HepG2 (cell line): ENCODE measurements around the gene TNFRSF9. TPM values are rescaled to one million over a fixed set of nuclear protein-coding genes. Genes with fewer than 3 reads are reported as not detected.

Source experiments
- ATAC-seq: fragments of 200-7000 bp; cut with Tn5 transposase; 3 replicates; pipeline ENCODE4 v1.9.1; 2020; ENCODE audit warnings: mild to moderate bottlenecking, moderate library complexity
- BruUV-seq: library from RNA; stranded (reverse); fragments of 400-500 nt; replicated peaks from 2 replicates; lab custom pipeline; 2021; lab: Mats Ljungman, UMichigan
- CTCF ChIA-PET: fragments of 300-600 bp; formaldehyde crosslinking; extraction: SDS; loops from one replicate; lab custom pipeline; 2021; ENCODE audit warnings: low total read pairs, inconsistent platforms, low intra/inter-chr PET ratio; lab: Yijun Ruan, JAX
- POLR2A ChIA-PET: fragments of 350-600 bp; sonication (Branson Sonifier 250); formaldehyde crosslinking; loops from one replicate; lab custom pipeline; 2020; ENCODE audit warnings: antibody characterized with exemption, inconsistent platforms; lab: Yijun Ruan, JAX
- DNase-seq: peaks from one replicate; pipeline ENCODE4 v3.0.0-alpha.2; 2015; ENCODE audit warnings: low spot score
- FAIRE-seq: peaks from 3 replicates; lab custom pipeline; 2011; peaks lifted over from hg19 to GRCh38; lab: Jason Lieb, UNC
- H2AFZ ChIP-seq: one replicate; pipeline ENCODE4 v1.6.1; 2011; ENCODE audit warnings: low read length, inconsistent platforms
- H3K27ac ChIP-seq: fragments of 300-600 bp; 3 replicates; pipeline ENCODE4 v1.8.0; 2011; ENCODE audit warnings: mixed run types, mild to moderate bottlenecking, mixed read lengths, low read length, inconsistent platforms; ENCODE audit not compliant: insufficient read depth; ENCODE audit errors: extremely low read length
- H3K27me3 ChIP-seq, 2 experiments: fragments of 200-600 bp in 1 of 2; 2 replicates in 1 of 2; 3 replicates in 1 of 2; pipeline versions ENCODE4 v1.6.0 to v1.8.0; 2011; ENCODE audit warnings: low read length in 2 of 2, mild to moderate bottlenecking in 2 of 2, moderate library complexity in 2 of 2, inconsistent platforms in 1 of 2; ENCODE audit not compliant: insufficient read depth in 2 of 2, control insufficient read depth in 1 of 2
- H3K36me3 ChIP-seq, 2 experiments: fragments of 200-600 bp in 1 of 2; replicated peaks in 1 of 2; 2 replicates in 1 of 2; 3 replicates in 1 of 2; pipeline versions ENCODE4 v1.5.1 to v1.8.0; 2011; ENCODE audit warnings: low read length in 2 of 2, inconsistent platforms in 1 of 2; ENCODE audit not compliant: insufficient read depth in 2 of 2, control insufficient read depth in 1 of 2
- H3K4me1 ChIP-seq: 2 replicates; pipeline ENCODE4 v1.5.1; 2012; ENCODE audit warnings: low read length, inconsistent platforms; ENCODE audit not compliant: insufficient read depth
- H3K4me2 ChIP-seq: 2 replicates; pipeline ENCODE4 v1.6.0; 2011; ENCODE audit warnings: low read depth, low read length, inconsistent platforms
- H3K4me3 ChIP-seq, 3 experiments: fragments of 200-600 bp in 1 of 3; sonication (generic), shearing (Covaris generic) in 1 of 3; replicated peaks in 1 of 3; 2 replicates each; pipeline ENCODE4 v1.5.1; 2011 to 2016; ENCODE audit warnings: low read length in 3 of 3, inconsistent platforms in 2 of 3, low read depth in 2 of 3, mild to moderate bottlenecking in 2 of 3, control low read depth in 1 of 3, mixed read lengths in 1 of 3; ENCODE audit not compliant: insufficient read depth in 1 of 3
- H3K79me2 ChIP-seq: one replicate; pipeline ENCODE4 v1.6.1; 2011; ENCODE audit warnings: low read length, inconsistent platforms; ENCODE audit not compliant: insufficient read depth
- H3K9ac ChIP-seq: 2 replicates; pipeline ENCODE4 v1.6.0; 2011; ENCODE audit warnings: mild to moderate bottlenecking, low read depth, low read length, inconsistent platforms; ENCODE audit not compliant: insufficient read depth
- H3K9me3 ChIP-seq: 2 replicates; pipeline ENCODE4 v1.5.1; 2012; ENCODE audit warnings: mild to moderate bottlenecking, low read length
- H4K20me1 ChIP-seq: 2 replicates; pipeline ENCODE4 v1.6.0; 2011; ENCODE audit warnings: inconsistent platforms, mild to moderate bottlenecking, low read length, moderate library complexity; ENCODE audit not compliant: insufficient read depth
- E2F5 ChIP-seq: sonication (generic); formaldehyde crosslinking; conservative IDR thresholded peaks from 2 replicates; pipeline ENCODE4 v1.4.0; 2020; ENCODE audit warnings: missing genetic modification reagents
- EZH2 ChIP-seq: conservative IDR thresholded peaks from 2 replicates; pipeline ENCODE4 v1.6.1; 2012; ENCODE audit warnings: mild to moderate bottlenecking, low read depth, low read length, moderate library complexity
- MATR3 ChIP-seq: sonication (generic); formaldehyde crosslinking; IDR thresholded peaks from 2 replicates; pipeline ENCODE4 v1.4.0; 2020; ENCODE audit warnings: missing genetic modification reagents
- MIXL1 ChIP-seq: IDR thresholded peaks from 2 replicates; pipeline ENCODE4 v1.6.1; 2016
- PATZ1 ChIP-seq: sonication (generic); formaldehyde crosslinking; IDR thresholded peaks from 2 replicates; pipeline ENCODE4 v1.4.0; 2020; ENCODE audit warnings: missing genetic modification reagents
- PAX8 ChIP-seq: sonication (generic); formaldehyde crosslinking; IDR thresholded peaks from 2 replicates; pipeline ENCODE4 v1.8.0; 2022; ENCODE audit warnings: mild to moderate bottlenecking, missing genetic modification reagents, borderline replicate concordance
- SMC3 ChIP-seq: IDR thresholded peaks from 2 replicates; pipeline ENCODE4 v1.6.1; 2011; ENCODE audit warnings: low read length, improper control_type of control experiment
- TCF7 ChIP-seq: sonication (generic); IDR thresholded peaks from 2 replicates; pipeline ENCODE4 v1.6.1; 2016; ENCODE audit warnings: antibody characterized with exemption, low read depth
- TEF ChIP-seq: sonication (generic); formaldehyde crosslinking; IDR thresholded peaks from 2 replicates; pipeline ENCODE4 v1.5.0; 2020; ENCODE audit warnings: missing genetic modification reagents
- THAP7 ChIP-seq: sonication (generic); formaldehyde crosslinking; IDR thresholded peaks from 2 replicates; pipeline ENCODE4 v1.8.1; 2023; ENCODE audit warnings: mild to moderate bottlenecking, missing genetic modification reagents
- ZNF30 ChIP-seq: sonication (generic); formaldehyde crosslinking; IDR thresholded peaks from 2 replicates; pipeline ENCODE4 v1.5.0; 2020; ENCODE audit warnings: mild to moderate bottlenecking, missing genetic modification reagents
- ZNF629 ChIP-seq: sonication (generic); formaldehyde crosslinking; conservative IDR thresholded peaks from 2 replicates; pipeline ENCODE4 v1.5.0; 2020; ENCODE audit warnings: missing genetic modification reagents
- ZNF737 ChIP-seq: sonication (generic); formaldehyde crosslinking; IDR thresholded peaks from 2 replicates; pipeline ENCODE4 v1.5.0; 2020; ENCODE audit warnings: missing genetic modification reagents, mild to moderate bottlenecking, borderline replicate concordance
- ZSCAN29 ChIP-seq: sonication (generic); formaldehyde crosslinking; conservative IDR thresholded peaks from 2 replicates; pipeline ENCODE4 v1.4.0; 2020; ENCODE audit warnings: mild to moderate bottlenecking, missing genetic modification reagents
- WGBS: methylation state at CpG from one replicate; pipeline ENCODE4 v1.1.6; 2017; ENCODE audit warnings: low lambda C conversion rate; 5-methylcytosine and 5-hydroxymethylcytosine counted together
- in situ Hi-C: cut with HindIII; loops from 2 replicates; pipeline ENCODE4 v1.10.0; 2017; ENCODE audit warnings: low pct_unique_long_range_greater_than_20kb; ENCODE audit not compliant: extremely low pct_ligation_motif_present
- intact Hi-C: fragments of 100-400 bp; cut with micrococcal nuclease; formaldehyde crosslinking; loops from one replicate; pipeline ENCODE4 v1.10.0; 2022; ENCODE audit not compliant: unreplicated experiment
- polyA plus RNA-seq, 8 experiments: library from polyadenylated mRNA; depleted of rRNA in 3 of 8; stranded (reverse) in 7 of 8; unstranded in 1 of 8; fragments of >200 nt; fragmentation: Illumina TruSeq in 4 of 8; extraction: Trizol in 4 of 8; gene quantifications; 2 replicates each; pipeline versions ENCODE4 v1.2.1 to v1.2.3, GENCODE V29; 2011 to 2016; ENCODE audit warnings: low read depth in 4 of 8, missing spikeins in 1 of 8, mixed read lengths in 1 of 8; ENCODE audit not compliant: insufficient read depth in 1 of 8
- total RNA-seq, 5 experiments: library from RNA; depleted of rRNA; stranded (reverse); fragments of >200 nt; fragmentation: Illumina TruSeq; extraction: Trizol; gene quantifications; 2 replicates each; pipeline ENCODE4 v1.2.3, GENCODE V29; 2016; ENCODE audit warnings: low read depth in 1 of 5

Gene TNFRSF9
- total and polyA plus RNA-seq, 2 of the 13 experiments (the other 11 are each of a cell fraction or from before 2014, with no cell fraction given), result 0.07 TPM; not detected in 1

GRCh38 chr1:7980984-7981383, 40.3 kb upstream of the TNFRSF9 start:
- H3K4me2 ChIP-seq, result no peak overlapping the region
- H3K9ac ChIP-seq, result no peak overlapping the region
- H3K9me3 ChIP-seq, result no peaks in the 10 kb centered on the region
- peaks cover 4% of the 10 kb centered on the region for H3K79me2 ChIP-seq
- ChIA-PET POLR2A (interaction anchor here (1.3 to 1.8 kb wide), 2 partner anchors 20 to 333 kb away, joined by 4 to 7 read pairs; partner anchors contain the start of gene PARK7), CTCF (interaction anchor here (2.0 to 2.7 kb wide), 3 partner anchors 35 to 368 kb away, joined by 6 to 40 read pairs (median 18); no protein-coding TSS in a partner anchor)
- in situ Hi-C loops, result loop anchor here (5.0 kb wide), 2 partner anchors 331 to 366 kb away; no protein-coding TSS in a partner anchor
- H3K4me1 ChIP-seq, result 0 out of 2 replicates have a peak, but pooled peaks cover 5% of the 10 kb centered on the region
- no TSS peak for BruUV-seq
- no peak overlapping the region for H2AFZ ChIP-seq
- intact Hi-C loops, result no loop called here
- FAIRE-seq (no peak), ATAC-seq (no peak), DNase-seq (no peak)
- peaks cover 30 to 78% of the 10 kb centered on the region in 2 experiments for H3K36me3 ChIP-seq
- H4K20me1 ChIP-seq, result no peaks in the 10 kb centered on the region
- no peak overlapping the region for H3K4me3 ChIP-seq
- no peak overlapping the region for H3K27ac ChIP-seq
- no peaks in the 10 kb centered on the region; a peak in 1 of 5 replicates for H3K27me3 ChIP-seq
- WGBS, result 90% methylated on average over 7 of the region's 7 CpGs
- no peak for TF ChIP-seq ZNF30
- no peak for TF ChIP-seq MATR3 (CRISPR knock-in tag)
- TF ChIP-seq ZNF737, result no peak
- no peak for TF ChIP-seq EZH2
- no peak for TF ChIP-seq MIXL1 (CRISPR knock-in tag)
- no peak for TF ChIP-seq PAX8 (CRISPR knock-in tag)
- no peak for TF ChIP-seq TEF
- TF ChIP-seq E2F5 (CRISPR knock-in tag), result no peak
- no peak for TF ChIP-seq ZSCAN29 (CRISPR knock-in tag)
- TF ChIP-seq ZNF629, result no peak
- TF ChIP-seq PATZ1 (CRISPR knock-in tag), result no peak
- TF ChIP-seq THAP7 (CRISPR knock-in tag), result no peak
- TF ChIP-seq TCF7, result no peak
- no peak for TF ChIP-seq SMC3
